Brain microvascular endothelial cell (primary cell): ENCODE measurements around the gene SHISA6.

ENCODE experiments used
- DNase-seq: peaks from one replicate; pipeline ENCODE4 v3.0.0-alpha.2; 2020
- H3K27ac ChIP-seq: fragments of 250-450 bp; sonication (Bioruptor Pico); 2 replicates; pipeline ENCODE4 v1.5.1; 2020; ENCODE audit warnings: mild to moderate bottlenecking, moderate library complexity
- H3K27me3 ChIP-seq: fragments of 250-450 bp; sonication (Bioruptor Pico); replicated peaks from 2 replicates; pipeline ENCODE4 v1.5.1; 2020; ENCODE audit warnings: mild to moderate bottlenecking
- H3K36me3 ChIP-seq: fragments of 250-450 bp; sonication (Bioruptor Pico); replicated peaks from 2 replicates; pipeline ENCODE4 v1.5.1; 2020; ENCODE audit warnings: mild to moderate bottlenecking
- H3K4me3 ChIP-seq: 2 replicates; pipeline ENCODE4 v1.5.1; 2011; ENCODE audit warnings: low read depth, mild to moderate bottlenecking, control low read depth, low read length, moderate library complexity
- CTCF ChIP-seq: IDR thresholded peaks from 2 replicates; pipeline ENCODE4 v1.5.1; 2011; ENCODE audit warnings: low read depth, mild to moderate bottlenecking, moderate library complexity, low read length, control low read depth, inconsistent platforms; ENCODE audit errors: missing control alignments
- in situ Hi-C: cut with HindIII; loops from 2 replicates; pipeline ENCODE4 v1.10.0; 2017; ENCODE audit warnings: low sequenced_read_pairs, low pct_ligation_motif_present

SHISA6 gene

GRCh38 chr17:11318207-11318606 is 77.2 kb downstream of the SHISA6 start:
- Histone ChIP-seq H3K27me3 (no peaks in the 10 kb centered on the region), H3K27ac (no peak overlapping the region), H3K4me3 (no peak overlapping the region), H3K36me3 (no peaks in the 10 kb centered on the region)
- in situ Hi-C loops: no loop called here
- DNase-seq: no peak
- no peak for TF ChIP-seq CTCF

DNA sequence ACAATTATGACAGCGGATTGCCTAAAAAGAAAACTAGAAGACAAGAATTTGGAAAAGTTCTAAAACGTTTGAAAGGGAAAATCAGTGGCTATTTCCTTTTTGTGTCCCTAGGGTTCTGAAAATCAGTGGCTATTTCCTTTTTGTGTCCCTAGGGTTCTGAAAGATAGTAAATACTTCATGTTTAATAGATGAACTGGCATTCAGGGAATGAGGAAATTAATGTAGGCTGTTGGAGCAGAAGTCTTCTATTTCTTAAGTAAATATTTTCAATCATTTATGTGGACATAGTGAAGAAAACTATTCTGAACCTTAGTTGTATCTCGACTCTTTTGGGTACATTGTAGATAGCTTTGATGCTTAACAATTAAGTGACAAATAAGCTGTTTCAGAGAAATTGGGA is 78.9 kb downstream of the SHISA6 start:
- in situ Hi-C loops: no loop called here
- TF ChIP-seq CTCF: no peak
- Histone ChIP-seq H3K36me3 (no peaks in the 10 kb centered on the region), H3K27ac (no peak overlapping the region), H3K4me3 (no peak overlapping the region), H3K27me3 (no peaks in the 10 kb centered on the region)
- DNase-seq: no peak

DNA sequence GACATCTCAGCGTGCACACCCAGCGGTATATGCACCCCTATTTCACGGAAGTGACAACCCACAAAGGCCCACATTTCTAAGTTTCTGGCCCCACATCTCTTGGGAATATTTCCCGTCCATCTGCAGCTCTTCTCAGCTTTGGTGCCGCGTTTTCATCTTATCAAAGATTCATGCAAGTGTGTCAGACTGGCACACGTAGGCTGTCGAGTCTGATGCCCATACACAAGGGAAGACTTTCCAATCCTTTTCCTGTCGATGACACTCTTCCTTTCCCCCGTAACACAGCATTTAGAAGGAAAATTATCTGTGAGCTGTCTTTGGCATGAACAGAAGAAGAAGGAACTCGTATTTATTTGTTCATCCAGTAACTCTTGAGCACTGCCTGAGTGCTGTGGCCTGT is 83.0 kb downstream of the SHISA6 start:
- TF ChIP-seq CTCF: no peak
- H3K27me3 ChIP-seq: no peaks in the 10 kb centered on the region
- DNase-seq: no peak

GRCh38 chr17:11324846-11325420 is 83.9 kb downstream of the SHISA6 start:
- in situ Hi-C loops: no loop called here
- H3K27me3 ChIP-seq: no peaks in the 10 kb centered on the region
- TF ChIP-seq CTCF: no peak
- H3K36me3 ChIP-seq: no peaks in the 10 kb centered on the region
- no peak for DNase-seq
- no peak overlapping the region for H3K4me3 ChIP-seq
- H3K27ac ChIP-seq: no peak overlapping the region

More for the DNA sequence above, 83.0 kb downstream of the SHISA6 start:
- Histone ChIP-seq H3K4me3 (no peak overlapping the region), H3K36me3 (no peaks in the 10 kb centered on the region), H3K27ac (no peak overlapping the region)
- in situ Hi-C loops: no loop called here

DNA sequence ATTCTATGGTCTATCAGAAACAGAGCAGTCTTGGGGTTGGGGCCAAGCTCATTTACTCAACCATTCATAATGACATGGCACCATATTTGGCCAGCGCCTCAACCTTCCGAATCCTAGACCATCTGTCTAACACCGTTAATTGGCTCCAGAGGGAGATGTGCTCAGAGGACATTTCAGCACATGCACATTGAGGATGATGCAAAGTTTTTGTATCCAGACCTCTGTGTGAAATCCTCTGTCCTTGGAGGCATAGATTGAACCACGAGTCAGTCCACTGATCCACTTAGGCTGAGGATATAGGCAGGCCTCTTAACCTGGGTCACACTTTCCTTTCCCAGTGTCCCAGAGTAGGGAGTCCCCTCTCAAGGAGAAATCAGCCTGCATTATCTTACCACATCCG is 85.5 kb downstream of the SHISA6 start:
- in situ Hi-C loops: no loop called here
- no peak for TF ChIP-seq CTCF
- Histone ChIP-seq H3K4me3 (no peak overlapping the region), H3K27ac (no peak overlapping the region), H3K27me3 (no peaks in the 10 kb centered on the region), H3K36me3 (no peaks in the 10 kb centered on the region)
- no peak for DNase-seq

- in situ Hi-C loops: no loop called here
- H3K27me3 ChIP-seq: no peaks in the 10 kb centered on the region
- TF ChIP-seq CTCF: no peak
- no peaks in the 10 kb centered on the region for H3K36me3 ChIP-seq
- no peak for DNase-seq
- H3K4me3 ChIP-seq: no peak overlapping the region
- H3K27ac ChIP-seq: no peak overlapping the region
Observed at GRCh38 chr17:11328770-11329169, 87.8 kb downstream of the SHISA6 start.
